HG03354 (cell line): ENCODE results near the gene UVRAG.

ENCODE experiments used
- ATAC-seq: cut with Tn5 transposase; IDR thresholded peaks from one replicate; pipeline ENCODE4 v1.9.1; 2021; ENCODE audit warnings: mild to moderate bottlenecking; ENCODE audit not compliant: unreplicated experiment, poor library complexity, severe bottlenecking

The UVRAG gene

GRCh38 chr11:75782540-75783263 is 32.3 kb upstream of the UVRAG start:
- ATAC-seq = no peak

DNA sequence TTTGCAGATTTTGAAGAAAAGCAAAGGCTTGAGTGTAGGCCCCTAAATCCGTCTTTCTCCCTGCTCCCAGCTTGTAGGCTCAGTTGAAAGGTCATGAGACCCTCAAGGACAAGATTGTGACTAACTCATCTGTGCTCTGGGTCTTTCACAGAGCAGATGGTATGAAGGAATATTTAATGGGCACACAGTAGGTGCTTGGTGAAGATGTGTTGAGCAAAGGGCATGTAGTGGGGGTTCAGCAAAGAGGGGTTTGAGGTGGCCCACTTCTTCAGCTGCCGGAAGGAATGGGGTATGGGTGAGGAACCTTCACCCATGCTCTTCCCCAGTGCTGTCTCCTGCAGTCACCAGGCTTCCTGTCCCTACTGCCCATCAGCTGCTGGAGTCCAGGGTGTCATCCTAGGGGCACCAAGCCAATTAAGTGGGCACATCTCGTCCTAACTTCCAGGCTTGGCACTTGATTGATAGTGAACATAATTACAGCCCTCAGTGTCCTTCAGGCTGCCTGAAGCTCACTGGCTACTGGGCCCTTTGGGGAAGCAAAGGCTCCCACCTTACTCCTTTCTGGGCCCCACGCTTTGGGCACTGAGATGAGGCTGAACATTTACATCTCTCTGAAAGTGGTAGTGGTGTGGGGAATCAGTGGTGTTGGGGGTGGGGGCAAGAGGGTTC is 31.5 kb upstream of the UVRAG start:
- ATAC-seq = no peak

- ATAC-seq = no peak
Measured at GRCh38 chr11:75784085-75784478, 30.9 kb upstream of the UVRAG start.

GRCh38 chr11:75784506-75784905 is 30.5 kb upstream of the UVRAG start:
- no peak for ATAC-seq

DNA sequence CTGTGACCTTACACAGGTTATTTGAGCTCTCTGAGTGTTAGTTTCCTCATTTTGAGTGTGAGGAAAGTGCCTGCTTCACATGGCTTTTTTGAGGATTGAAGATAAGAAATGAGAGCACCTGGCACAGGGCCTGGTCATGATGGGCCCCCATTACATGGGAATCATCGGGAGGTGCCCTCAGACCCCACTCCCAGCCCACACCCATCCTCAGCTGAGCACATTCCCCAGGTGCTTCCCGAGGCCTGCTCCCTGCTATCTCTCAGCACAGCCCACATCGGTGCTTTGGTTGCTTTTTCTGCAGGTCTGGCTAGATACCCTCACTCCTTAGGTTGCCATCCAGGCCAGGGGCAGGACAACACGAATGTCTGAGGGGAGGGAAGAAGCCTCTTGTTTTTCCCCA is 29.8 kb upstream of the UVRAG start:
- no peak for ATAC-seq

DNA sequence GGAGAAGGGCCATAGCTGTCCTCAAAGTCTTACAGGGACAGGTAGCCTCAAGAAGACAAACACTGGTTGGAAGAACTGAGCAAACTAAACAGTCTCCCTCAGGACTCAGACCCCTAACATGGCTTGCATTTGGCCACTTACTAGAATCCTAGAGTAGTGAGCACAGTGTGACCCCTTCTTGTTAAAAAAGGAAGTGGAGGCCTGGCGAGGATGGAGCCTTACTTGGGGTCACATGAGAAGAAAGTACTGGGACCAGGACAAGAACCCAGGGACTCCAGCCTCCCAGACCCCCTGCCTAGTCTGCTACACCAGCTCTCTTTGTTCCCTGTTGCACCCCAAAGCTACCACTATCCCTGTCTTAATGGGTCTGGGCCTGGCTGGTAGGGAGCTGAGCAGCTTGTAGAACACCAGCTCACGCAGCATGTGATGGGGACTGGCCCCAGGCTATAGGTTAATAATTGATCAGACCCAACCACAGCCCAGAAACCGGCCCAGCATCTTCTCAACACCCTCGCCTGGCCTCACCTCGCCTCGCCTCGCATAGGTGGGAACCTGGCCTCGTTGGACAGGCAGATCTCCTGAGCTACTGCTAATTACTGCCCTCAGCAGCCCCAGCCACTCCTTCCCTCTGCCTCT is 28.8 kb upstream of the UVRAG start:
- peak; percentile 85 for ATAC-seq

DNA sequence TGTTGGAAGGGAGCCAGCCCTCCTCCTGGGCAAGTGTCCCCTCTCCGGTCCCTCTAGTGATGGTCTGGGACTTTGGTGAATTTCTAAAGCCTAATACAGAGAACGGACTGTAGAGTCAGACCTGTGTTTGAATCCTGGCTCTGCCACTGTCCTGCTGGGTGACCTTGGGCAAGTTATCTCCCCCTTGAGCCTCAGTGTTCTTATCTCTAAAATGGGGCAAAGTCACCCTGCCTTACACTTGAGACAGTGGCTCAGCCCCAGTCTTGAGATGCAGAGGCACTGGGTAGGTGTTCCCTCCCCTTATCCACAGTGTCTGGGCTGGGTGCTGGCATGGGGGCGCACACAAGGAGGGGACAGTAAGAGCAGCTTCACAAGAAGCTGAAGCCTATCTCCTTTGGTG is 25.5 kb upstream of the UVRAG start:
- ATAC-seq = no peak

DNA sequence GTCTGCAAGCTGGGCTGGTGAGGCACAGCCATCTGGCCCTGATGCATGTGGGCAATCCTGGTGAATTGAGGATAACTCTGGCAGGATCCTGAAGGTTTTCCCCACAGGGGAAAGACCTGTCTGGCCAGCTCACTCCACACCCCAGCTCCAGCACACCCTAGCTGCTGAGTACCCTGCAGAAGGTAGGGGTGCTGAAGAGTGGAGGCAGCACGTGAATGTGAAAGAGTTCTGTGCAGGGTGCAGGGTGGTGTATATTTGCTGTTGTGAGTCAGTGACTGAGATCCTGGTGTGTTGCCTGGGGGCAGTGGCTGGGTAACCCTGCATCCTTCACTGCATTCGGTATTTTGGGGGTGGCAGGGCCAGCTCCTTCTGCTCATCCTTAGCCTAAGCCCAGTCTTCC is 24.0 kb upstream of the UVRAG start:
- ATAC-seq = no peak

DNA sequence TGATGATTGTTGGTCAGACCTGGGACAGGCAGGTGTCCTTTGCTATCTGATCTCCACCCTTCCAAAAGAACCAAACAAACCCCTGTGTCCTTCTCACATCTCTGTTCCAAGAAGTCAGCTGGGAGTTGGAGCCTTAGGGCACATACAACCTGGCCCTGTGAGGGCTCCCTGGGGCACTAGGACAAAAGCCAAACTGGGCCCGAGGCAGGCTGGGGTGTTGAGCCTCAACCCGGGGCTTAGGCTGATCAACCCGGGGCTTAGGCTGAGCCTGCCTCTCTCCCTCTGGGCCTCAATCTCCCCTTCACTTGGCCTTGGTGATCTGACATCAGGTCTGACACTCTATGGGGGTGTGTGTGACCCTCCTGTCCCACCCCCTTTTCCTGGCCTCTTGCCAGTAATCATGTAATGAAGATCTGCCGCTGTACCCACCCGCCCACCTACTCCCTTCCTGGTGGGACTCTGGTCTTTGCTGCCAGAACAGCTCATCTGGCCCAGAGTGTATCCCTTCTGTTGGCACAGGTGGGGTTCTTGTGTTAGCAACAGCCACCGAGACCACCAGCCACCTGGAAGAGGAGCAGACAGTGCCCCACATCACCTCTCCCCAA is 22.8 kb upstream of the UVRAG start:
- no peak for ATAC-seq

DNA sequence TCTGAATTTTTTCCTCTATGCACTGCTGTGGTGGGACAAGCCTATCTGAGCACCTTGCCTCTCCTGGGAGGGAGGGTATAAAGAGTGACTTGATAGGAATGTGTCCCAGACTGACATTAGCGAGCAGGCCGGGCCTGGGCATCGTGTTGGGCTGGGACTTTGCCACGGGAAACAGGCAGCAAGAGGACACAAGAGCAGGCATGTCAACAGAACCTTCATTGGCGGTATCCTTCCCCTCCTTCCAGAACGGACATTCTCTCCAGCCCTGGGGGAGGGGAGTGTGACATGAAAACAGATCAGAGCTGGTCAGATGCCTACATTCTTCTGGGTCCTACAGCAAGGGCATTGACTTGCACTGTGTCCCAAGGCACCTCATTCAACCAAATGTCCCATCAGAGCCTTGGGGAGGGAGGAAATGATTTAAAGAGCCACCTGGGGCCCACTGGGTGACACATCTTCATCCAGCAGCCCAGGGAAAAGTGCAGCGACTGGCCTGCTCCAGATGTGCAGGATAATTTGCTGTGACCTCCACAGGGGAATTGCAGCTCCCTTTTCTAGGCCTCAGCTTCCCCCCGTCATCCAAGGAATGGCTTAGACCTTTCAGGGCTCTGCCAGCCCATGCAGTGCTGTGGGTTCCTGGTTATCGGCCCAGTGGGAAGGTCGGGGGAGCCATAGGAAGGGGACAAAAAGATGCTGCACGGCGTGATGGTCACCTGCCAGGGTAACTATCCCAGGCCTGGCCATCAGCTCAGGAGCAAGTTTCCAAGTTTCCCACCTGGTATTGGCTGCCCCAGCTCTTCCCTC is 21.8 kb upstream of the UVRAG start:
- ATAC-seq = no peak

DNA sequence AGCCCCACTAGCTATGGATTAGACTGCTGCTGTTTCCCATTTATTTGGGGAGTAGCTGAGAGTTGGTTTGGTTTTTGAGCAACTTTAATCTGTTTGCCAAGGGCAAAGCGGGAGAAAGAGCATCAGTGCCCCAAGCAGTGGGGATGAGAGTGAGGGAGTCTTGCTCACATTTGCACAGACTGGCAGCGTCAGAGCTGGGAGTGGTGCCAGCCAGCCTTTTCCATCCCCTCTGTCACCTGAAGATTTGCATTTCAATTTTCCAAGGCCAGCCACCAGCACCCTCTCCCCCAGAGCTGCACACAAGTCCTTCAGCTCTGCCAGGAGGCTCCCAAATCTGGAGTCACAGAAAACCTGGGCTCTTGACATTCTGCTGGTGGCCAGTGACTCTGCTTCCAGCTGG is 21.0 kb upstream of the UVRAG start:
- ATAC-seq = no peak

- no peak for ATAC-seq
Measured at GRCh38 chr11:75795276-75796090, 19.5 kb upstream of the UVRAG start.

DNA sequence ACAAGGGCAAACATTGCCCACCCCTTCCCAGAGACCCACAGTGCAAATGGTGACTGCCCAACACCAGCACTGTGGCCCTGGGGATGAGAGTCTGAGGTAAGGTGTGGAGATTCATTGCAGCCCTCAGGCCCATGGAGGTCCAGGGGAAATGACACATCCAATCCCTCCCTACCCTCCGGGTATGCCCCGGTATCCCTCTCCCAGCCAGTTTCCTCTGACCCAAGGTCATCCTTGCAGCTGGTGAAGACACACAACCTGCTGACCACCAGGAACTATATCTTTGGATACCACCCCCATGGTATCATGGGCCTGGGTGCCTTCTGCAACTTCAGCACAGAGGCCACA is 18.9 kb upstream of the UVRAG start:
- no peak for ATAC-seq

- ATAC-seq = no peak
Measured at GRCh38 chr11:75797116-75797515, 17.9 kb upstream of the UVRAG start.

GRCh38 chr11:75797792-75798191 is 17.2 kb upstream of the UVRAG start:
- no peak for ATAC-seq

GRCh38 chr11:75800136-75800675 is 14.8 kb upstream of the UVRAG start:
- no peak for ATAC-seq

DNA sequence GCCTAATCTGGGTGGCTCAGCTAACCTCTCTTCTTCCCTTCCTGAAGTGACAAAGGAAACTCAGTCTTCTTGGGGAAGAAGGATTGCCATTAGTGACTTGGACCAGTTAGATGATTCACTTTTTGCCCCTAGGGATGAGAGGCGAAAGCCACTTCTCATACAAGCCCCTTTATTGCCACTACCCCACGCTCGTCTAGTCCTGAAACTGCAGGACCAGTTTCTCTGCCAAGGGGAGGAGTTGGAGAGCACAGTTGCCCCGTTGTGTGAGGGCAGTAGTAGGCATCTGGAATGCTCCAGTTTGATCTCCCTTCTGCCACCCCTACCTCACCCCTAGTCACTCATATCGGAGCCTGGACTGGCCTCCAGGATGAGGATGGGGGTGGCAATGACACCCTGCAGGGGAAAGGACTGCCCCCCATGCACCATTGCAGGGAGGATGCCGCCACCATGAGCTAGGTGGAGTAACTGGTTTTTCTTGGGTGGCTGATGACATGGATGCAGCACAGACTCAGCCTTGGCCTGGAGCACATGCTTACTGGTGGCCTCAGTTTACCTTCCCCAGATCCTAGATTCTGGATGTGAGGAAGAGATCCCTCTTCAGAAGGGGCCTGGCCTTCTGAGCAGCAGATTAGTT is 14.2 kb upstream of the UVRAG start:
- ATAC-seq = no peak

- peak; percentile 57 for ATAC-seq
Measured at GRCh38 chr11:75801362-75802020, 13.5 kb upstream of the UVRAG start.
